GM19351 (cell line): Measurements from ENCODE around the gene TBC1D5.
"Not testable (repeated sequence)": the region's sequence is repeated elsewhere in the genome, so short reads cannot be mapped to it uniquely, and the experiment has no call there.

Experiments used
- ATAC-seq: cut with Tn5 transposase; IDR thresholded peaks from one replicate; pipeline ENCODE4 v1.9.1; 2021; ENCODE audit warnings: mild to moderate bottlenecking, moderate library complexity; ENCODE audit not compliant: unreplicated experiment

TBC1D5 gene

GRCh38 chr3:17752436-17752835 lies 10.0 kb upstream of the TBC1D5 start:
- no peak for ATAC-seq

- peak; percentile 30 for ATAC-seq
Measured at GRCh38 chr3:17749705-17750293, 7.4 kb upstream of the TBC1D5 start.

DNA sequence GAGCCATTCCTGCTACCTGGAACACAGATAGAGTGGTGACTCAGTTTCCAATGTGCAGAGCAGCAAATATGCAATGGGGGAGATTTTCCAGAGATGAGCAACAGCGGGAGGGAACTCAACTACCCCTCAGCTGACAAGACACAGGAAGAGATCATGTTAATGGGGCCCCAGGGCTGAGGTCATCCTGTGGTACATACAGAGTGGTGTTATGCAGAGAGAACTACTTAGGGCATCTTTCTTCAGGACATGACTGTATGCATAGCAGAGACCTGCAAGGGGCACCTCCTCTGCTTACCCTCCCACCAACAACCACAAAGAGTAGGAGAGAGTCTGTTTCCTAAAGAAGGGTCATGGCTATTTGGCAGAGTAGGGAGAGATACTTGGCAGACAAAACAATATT lies 6.8 kb upstream of the TBC1D5 start:
- ATAC-seq: peak; percentile 52

GRCh38 chr3:17747890-17748247 lies 5.4 kb upstream of the TBC1D5 start:
- no peak for ATAC-seq

GRCh38 chr3:17747174-17747889 lies 4.9 kb upstream of the TBC1D5 start:
- peak; percentile 75 for ATAC-seq

DNA sequence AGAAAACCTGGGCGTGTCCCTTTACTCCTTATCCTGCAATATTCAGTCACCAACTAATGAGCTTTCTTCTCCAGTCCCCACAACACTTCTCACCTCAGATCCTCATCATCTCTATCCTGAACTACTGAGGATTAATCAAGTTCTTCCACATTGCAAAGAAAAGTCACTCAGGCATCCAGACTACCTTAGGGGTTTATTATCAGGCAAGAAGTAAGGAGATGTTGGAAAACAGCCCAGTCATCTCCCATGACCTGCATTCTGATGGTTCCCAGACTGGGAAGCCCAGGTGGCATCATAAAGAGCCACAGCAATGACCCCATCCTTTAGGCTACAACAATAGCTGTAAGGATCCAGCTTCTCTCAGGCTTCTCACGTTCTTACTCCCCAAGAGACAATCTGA lies 3.5 kb upstream of the TBC1D5 start:
- ATAC-seq: no peak

GRCh38 chr3:17745301-17745700 lies 2.9 kb upstream of the TBC1D5 start:
- no peak for ATAC-seq

DNA sequence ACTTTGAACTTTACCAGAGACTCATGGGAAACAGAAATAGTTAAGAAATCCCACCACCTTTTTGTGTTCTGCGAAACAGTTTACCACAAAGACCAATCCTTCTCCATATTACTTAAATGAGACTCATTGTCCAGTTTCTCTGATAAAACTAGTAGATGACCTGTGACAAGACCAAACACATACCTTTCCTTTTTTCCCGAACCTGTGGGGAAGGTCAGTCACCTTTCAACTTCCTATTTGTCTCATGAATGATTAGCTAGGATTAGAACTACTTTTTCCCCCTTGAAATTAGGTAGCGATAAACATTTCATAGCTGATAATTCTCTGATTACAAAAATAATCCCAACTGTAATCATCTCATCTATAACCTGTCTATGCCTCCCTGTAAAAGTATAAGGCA lies 2.3 kb upstream of the TBC1D5 start:
- no peak for ATAC-seq

DNA sequence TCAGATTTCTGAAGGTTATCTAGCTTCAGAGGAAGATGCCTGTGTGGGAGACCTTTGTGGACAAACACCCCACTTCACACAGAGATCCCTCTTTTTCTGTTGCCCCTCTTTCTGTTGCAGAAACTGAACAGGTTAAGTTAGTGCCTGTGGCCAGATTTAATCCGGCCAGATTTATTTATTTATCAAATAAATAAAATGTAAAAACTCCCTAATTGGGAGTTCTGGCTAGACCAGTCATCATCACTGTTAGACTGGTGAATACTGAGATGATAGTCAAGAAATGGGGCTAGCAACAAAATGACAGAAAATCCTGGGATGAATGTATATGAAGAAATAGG lies 1.2 kb upstream of the TBC1D5 start:
- no peak for ATAC-seq

DNA sequence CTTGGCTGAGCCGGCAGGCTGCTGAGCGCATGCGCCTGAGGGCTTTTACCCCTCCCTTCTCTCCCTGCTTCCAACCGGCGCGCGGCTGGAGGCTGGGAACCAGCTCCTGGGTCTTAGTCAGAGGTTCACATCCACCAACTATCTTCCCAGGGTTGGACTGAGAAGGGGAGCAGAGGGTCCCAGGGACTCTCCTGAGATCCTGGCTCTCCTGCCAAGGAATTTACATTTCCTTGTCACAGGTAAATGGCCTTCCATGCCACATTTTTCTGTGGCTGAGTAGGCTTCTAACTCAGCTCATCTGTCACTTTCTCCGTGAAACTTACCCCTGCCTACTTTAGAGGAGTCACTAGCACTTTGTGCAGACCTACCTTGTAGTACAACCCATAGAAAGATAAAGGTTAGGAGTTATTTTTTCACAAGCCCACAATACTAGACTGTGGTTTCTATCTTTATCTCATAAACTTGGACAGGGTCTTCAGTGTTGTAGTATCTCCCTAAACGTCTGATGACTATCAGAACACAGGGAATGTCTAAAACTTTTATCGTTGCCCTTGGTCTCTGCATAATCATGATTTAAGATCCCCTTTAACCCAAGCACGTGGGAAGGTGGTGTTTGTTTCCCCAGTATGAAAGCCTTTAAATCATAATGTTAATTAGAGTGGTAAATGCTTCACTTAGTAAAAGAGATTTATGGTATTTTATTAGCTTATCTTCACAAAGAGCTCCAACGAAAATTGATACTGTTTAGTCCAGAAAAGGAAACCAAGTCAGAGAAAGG lies 638 bp upstream of the TBC1D5 start:
- no peak for ATAC-seq

DNA sequence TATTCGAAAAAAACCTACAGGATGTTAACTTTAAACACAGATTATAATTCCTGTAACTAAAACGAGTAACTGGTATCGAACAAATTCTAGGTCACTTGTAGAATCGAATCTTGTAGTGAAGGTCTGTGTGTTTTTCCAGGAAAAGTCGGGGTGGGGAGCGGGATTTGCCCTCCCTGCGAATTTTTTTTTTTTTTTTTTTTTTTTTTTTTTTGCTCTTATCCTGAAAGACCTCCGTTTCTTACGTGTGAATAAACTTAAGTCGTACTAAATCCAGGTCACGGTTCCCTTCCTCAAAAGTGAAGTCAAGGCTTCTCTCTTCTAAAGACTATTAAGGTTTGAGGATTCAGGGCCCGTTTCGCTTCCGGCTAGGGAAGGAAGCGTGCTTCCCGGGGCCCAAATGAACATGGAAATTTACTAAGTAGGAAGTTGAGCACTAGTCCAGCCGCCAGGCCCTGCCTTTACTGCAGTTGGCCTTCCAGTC lies 770 bp downstream of the TBC1D5 start:
- no peak for ATAC-seq

DNA sequence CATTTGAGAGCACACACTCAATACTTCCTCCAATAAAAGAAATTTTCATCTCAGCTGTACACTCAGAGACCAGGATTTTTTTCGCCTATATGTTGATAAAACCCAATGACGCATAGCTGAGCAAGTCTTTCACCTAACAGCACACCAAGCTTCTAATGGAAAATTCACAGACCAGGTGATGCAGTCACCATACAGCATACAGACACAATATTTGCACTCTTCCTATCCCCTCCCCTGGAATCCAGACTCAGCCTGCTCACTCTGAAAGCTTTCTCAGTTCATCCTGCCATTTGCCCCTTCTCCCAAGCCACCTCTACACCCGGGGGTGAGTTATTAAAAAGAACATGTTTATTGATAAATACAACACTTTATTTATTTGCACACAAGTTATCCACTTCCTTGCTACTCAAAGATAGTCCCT lies 1.7 kb downstream of the TBC1D5 start:
- ATAC-seq: no peak

GRCh38 chr3:17738921-17739320 lies 3.5 kb downstream of the TBC1D5 start:
- ATAC-seq: no peak

DNA sequence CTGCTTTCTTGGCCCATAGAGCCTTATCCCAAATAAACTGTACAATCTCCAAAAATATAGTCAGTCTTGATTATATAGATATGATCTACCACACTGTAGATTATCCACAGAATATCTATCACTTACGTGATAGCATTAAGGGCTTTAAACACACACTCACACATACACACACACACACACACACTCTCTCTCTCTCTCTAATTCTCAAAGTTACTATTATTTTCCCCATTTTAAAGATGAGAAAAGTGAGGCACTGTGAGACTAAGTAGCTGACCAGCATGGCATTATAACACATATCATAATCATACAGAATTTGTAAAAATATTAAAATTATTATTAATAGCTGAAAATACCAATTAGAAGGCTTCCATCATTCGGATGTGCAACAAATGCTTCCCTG lies 4.2 kb downstream of the TBC1D5 start:
- ATAC-seq: no peak

- ATAC-seq: no peak
Measured at GRCh38 chr3:17737591-17737990, 4.8 kb downstream of the TBC1D5 start.

DNA sequence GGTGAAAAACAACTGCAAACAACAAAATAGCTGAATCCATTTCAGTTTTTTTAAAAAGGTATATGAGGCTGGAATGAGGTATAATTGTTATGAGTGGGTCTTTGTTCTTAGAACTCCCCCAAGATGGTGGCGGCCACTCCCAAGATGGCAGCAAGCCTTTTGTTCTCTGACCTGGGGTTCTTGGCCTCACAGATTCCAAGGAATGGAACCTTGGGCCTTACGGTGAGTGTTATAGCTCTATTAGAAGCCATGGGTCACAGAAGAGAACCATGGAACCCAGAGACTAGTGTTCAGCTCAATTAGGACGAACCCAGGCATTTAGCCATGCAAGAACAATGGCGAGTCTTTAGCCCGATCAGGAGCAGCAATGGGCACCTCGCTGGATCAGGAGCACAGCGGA lies 7.1 kb downstream of the TBC1D5 start:
- ATAC-seq: not testable (repeated sequence)

DNA sequence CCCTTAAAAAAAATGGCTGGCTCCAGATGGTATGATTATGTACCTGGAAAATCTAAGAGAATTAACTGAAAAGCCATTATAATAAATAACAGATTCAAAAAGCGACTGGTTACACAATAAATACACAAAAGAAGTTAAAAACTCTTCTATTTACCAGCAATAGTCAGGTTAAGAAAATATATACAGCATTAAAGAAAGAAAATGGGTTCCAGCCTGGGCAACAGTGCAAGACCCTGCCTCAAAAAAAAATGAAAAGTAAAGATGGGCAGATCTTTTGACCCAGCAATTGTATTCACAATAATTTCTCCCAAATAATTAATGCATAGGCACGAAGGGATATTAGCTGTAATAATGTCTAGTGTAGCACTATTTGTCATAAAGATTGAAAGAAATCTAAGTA lies 8.7 kb downstream of the TBC1D5 start:
- ATAC-seq: no peak

DNA sequence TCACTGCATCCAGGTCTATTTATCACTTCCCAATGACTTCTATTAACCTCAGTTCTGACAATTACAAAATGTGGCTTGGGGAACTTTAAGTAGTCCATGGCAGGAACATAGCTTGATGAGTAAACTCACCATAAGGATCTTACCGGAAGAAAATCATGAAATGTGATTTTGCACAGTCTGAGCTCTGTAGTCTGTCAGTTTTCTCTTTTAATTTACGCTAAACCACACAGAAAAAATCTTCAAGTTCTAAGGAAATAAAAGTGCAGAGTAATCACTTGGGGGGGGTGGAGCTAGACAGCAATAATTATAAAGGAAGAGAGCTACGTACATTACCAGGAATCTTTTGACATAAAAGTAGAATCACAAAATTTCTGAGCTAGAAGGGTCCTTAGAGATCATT lies 9.2 kb downstream of the TBC1D5 start:
- no peak for ATAC-seq

- no peak for ATAC-seq
Measured at GRCh38 chr3:17730318-17730967, 12.0 kb downstream of the TBC1D5 start.

DNA sequence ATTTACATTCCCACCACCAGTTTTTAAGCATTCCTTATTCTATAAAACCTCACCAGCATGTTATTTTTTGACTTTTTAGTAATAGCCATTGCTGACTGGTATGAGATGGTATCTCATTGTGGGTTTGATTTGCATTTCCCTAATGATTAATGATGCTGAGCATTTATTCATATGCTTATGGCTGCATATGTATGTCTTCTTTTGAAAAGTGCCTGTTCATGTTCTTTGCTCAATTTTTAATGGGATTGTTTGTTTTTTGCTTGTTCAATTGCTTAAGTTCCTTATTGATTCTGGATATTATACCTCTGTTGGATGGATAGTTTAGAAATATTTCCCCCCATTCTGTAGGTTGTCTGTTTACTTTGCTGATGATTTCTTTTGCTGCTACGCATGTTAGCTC lies 16.1 kb downstream of the TBC1D5 start:
- no peak for ATAC-seq

DNA sequence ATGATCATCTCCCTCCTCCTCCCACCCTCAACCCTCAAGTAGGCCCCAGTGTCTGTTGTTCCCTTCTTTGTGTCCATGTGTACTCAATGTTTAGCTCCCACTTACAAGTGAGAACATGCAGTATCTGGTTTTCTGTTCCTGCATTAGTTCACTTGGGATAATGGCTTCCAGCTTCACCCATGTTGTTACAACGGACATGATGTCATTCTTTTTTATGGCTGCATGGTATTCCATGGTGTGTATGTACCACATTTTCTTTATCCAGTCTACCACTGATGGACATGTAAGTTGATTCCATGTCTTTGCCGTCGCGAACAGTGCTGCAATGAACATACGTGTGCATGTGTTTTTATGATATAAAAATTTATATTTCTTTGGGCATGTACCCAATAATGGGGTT lies 16.6 kb downstream of the TBC1D5 start:
- ATAC-seq: not testable (repeated sequence)

GRCh38 chr3:17724948-17725347 lies 17.5 kb downstream of the TBC1D5 start:
- ATAC-seq: no peak
